Stimulated activated CD8-positive, alpha-beta memory T cell treated with anti-CD3 and anti-CD28 coated beads, Interleukin-15, amount 100 ng/mL, for 4 hours (primary cell): Measurements from ENCODE around the gene RPL22L1.
"Not testable (repeated sequence)": the region's sequence is repeated elsewhere in the genome, so short reads cannot be mapped to it uniquely, and the experiment has no call there.

Experiments
- DNase-seq, 2 donors: peaks; one replicate each; pipeline ENCODE4 v3.0.0-alpha.2; 2020; ENCODE audit warnings: low read depth in 2 of 2

The RPL22L1 gene

DNA sequence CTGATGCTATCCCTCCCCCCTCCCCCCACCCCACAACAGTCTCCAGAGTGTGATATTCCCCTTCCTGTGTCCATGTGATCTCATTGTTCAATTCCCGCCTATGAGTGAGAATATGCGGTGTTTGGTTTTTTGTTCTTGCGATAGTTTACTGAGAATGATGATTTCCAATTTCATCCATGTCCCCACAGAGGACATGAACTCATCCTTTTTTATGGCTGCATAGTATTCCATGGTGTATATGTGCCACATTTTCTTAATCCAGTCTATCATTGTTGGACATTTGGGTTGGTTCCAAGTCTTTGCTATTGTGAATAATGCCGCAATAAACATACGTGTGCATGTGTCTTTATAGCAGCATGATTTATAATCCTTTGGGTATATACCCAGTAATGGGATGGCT is 8.7 kb upstream of the RPL22L1 start:
- not testable (repeated sequence) for DNase-seq

DNA sequence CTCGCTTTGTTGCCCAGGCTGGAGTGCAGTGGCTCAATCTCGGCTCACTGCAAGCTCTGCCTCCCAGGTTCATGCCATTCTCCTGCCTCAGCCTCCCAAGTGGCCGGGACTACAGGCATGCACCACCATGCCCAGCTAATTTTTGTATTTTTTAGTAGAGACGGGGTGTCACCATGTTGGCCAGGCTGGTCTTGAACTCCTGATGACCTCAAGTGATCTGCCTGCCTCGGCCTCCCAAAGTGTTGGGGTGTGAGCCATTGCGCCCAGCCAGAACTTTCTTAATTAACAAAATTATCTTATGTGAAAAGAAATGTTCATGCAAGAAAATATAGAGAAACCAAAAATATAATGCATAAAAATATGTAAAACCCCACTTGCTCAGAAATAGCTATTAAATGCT is 7.3 kb upstream of the RPL22L1 start:
- not testable (repeated sequence) for DNase-seq

DNA sequence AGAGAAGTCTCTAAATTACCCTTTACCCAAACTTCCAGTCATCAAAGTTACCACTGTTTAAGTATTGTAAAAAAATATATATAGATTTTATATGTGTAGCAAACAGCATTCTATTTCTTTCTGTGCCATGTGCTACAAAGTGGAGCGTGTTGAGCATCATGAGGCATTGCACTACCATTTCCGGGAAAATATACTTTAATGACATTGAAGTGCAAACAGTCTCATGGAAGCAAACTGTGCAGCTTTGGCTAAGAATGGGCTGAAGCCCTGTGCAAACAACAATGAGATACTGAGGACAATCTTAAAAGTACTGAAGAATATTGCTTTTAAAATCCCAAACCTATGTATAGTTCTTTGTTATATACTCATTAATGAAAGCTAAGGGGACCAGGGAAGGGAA is 6.5 kb upstream of the RPL22L1 start:
- DNase-seq, result no peak

DNA sequence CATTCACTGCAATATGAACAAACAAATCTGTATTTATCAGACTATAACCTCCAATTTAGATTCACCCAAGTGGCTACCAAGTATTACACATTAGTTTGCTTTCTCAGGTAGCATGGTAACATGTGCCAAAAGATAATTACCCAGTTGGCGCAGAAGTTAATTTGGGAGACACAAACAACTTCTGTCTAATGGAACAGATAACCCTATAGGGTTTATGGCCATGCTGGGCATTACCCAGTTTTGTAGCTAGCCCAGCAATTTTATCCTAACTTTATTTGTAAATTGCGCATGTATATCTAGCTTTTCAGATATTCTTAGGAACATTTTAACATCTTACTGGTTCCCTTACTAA is 780 bp downstream of the RPL22L1 start:
- DNase-seq, result no peak

DNA sequence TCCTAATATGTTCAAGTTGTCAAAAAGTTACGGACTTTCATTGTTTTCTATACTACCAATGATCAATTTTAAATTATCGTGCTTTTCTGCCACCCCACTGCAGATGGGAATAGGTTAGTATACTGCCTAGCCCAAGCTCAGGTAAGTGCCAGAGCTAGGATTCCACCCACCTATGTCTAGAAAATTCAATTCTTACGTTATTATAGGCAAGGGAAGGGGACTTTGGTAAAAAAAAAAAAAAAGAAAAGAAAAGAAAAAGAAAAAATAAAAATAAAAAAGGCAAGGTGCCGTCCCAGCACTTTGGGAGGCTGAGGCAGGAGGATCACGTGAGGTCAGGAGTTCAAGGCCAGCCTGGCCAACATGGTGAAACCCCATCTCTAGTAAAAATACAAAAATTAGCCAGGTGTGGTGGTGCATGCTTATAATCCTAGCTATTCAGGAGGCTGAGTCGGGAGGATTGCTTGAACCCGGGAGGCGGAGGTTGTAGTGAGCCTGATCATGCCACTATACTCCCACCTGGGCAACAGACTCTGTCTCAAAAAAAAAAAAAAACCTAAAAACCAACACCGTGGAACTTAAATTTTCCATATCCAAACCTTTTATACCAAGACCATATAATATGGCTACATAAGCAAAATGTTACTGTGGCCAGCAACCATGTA is 1.3 kb downstream of the RPL22L1 start:
- no peak for DNase-seq

DNA sequence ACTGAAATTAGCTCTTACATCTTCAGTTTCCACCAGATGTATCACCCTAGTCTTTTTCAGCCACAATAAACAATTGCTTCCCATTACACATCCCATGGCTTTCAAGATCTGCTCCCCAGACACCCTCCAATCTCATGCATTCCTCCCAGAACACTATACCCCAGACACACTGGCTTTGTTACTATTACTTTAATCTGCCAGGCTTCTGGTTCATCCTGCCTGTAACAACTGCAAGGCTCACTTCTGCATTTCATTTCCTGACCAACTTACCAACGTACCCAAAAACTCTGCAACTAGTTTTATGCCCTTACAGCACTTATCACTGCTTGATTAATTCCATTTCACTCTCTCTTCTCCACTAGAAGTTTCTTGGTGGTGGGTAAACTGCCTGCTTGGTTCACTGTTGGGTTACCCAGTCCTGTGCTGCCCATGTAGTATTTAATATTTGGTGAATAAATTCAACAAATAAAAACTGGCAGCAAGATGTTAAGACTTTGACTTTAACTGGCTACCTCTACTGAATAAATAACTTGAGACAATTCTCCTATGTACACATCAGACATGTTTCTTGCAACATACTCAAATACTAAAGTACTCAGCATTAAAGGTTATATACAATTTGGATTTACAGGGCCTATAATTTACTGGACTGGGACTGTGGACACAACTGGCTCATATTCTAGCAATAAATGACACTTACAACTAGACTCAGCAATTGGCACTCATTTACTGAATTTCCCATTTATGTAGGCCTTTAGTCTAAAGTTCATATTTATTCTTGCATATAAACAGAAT is 2.7 kb downstream of the RPL22L1 start:
- no peak for DNase-seq

DNA sequence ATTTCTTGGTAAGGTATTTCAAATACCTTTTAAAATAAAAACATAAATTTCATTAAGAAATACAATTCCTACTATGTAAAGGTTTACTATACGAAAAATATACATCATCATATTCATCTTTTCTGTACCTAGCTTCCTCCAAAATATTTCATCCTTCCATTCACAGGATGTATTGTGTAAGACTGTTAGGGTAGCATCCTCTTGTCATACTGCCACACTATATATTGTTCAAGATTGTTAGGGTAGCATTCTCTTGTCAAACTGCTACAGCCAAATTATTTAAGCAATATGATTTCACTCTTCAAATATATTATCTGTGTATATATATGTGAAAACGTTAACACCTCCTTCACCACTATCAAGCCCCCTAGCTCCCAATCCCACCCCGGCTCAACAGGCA is 3.5 kb downstream of the RPL22L1 start:
- no peak for DNase-seq

DNA sequence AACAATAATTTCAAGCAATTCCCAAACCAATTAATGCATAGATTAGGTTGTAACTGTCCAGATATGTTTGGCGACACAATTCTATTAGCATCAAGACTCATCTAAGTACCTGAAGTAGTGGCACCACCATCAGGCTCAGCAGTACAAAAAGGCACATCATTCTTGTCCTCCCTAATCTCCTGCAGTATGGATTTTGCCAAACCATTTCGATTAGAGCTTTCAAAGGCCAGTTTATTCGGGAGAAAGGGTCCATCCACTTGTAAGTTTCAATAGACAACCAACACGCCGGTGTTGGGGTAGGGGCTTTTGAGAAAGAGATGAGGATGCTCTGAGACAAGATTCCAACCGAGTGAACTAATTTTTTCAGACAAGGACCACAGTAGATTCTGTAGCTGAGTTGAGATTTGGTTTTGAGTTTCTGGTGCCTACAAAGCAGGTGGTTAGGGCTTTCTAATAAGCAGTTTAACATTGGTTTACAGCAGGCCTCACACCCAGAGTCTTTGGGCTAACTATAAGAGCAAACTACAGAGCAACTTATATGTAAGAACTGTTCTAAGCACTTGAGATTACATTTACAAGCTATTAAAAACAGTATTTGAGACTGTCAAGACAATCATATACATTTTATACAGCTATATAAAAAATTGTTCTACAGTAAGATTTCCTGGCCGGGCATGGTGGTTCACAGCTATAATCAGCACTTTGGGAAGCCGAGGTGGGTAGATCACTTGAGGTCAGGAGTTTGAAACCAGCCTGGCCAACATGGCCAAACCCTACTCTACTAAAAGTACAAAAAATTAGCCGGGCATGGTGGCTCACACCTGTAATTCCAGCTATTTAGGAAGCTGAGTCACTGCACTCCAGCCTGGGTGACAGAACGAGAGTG is 4.5 kb downstream of the RPL22L1 start:
- no peak for DNase-seq

DNA sequence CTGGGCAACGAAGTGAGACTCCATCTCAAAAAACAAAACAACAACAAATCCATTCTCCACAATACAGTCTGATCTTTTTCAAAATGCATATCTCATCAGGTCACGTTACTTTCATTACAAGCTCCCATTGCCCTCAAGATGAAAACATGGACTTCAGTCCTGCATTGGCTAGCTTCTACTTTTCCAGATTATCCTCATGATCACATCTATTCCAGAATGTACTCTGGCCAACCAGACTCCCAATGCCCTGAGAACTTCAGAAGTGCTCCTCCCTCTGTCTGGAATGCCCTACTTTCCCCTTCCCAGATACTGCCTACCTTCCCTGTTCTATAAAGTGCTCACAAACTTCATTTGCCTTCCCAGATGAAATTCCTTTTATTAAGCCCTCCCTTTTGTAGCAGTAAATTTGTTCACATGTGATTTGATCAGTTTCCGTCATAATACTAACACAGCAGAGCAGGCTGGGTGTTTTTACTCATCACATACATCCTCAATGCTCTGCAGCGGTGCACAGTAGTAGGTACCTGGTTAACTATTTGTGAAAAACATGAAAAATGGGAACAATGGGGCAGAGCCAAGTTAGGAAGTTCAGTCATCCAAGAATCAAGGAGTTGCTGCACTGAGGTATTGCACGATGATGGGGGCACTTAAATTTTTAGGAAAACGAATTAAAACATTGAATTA is 5.3 kb downstream of the RPL22L1 start:
- DNase-seq, result no peak

DNA sequence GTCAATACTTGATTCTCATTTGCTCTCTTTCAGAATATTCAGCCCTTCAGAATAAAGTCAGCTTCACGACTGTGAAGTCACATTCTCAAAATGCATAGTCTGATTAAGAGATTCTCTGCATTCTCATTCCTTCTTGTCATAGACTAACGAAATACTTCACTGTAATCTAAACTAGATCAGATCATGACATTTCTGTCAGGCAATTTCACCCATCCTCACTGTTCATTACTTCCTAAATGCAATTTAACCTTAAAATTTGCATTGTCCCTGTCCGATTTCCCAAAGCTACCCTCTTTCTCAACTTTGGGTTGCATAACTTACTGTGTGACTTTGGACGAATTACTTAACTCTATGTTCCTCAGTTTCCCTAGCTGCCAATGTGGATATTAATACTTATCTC is 6.2 kb downstream of the RPL22L1 start:
- no peak for DNase-seq

DNA sequence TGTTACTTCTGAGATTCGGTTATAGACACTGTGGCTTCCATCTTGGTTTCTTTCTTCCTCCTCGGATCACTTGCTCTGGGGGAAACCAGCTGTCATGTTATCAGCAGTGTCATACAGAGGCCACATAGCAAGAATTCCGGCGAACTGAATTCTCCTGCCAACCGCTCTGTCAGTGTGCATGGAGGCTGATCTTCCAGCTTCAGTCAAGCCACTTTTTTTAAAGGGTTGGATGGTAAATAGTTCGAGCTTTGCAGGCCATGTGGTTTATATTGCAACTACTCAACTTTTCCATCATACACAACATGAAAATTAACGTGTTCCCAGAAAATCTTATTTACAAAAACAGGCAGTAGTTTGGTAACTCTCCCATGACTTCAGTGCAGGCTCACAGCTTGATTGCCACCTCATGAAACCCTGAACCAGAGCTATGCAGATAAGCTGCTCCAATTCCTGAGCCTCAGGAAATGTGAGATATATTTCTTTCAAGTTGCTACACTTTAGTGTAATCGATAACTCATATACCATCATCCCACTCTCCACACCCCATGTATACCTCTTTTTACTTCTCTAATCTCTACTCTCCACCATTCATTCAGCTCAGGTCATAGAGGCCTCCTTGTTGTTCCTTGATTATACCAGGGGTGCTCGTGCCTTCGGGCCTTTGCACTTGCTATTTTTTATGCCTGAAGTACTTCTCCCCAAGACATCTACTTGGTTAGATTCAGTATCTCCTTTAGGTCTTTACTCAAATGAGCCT is 7.2 kb downstream of the RPL22L1 start:
- no peak for DNase-seq

DNA sequence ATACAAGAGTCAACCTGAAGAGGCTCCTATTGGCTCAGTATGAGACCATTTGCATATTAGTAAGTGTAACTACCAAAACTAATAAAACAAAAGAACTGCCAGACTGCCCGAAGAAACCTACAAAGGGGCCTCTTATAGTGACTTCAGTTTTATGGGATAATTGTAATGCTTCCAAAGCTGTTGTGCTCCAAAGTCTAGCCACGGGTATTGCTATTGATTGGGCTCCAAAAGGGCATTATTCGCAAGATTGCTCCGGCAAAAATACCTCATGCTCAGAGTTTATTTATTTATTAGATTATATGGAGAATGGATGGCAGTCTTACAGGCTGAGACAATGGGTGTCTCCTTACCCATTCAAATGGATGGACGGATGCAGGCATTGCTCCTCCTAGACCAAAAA is 11.4 kb downstream of the RPL22L1 start:
- DNase-seq, result no peak

DNA sequence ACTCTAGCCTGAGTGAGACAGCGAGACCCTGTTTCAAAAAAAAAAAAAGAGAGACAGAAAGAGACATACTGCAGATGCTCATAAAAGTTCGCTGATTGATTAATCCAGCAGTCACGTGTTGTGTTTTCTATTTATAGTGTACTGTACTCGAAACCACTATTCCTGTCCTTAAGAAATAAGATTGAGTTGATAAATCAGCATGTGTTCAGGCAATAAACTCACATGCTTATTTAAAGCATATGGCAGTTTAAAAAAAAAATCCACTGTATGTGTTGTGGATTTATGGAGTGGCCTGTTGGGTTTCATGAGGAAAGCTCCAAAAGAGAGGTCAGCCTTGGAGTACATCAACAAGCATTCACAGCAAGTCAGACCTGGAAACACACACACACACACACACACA is 17.7 kb downstream of the RPL22L1 start:
- DNase-seq, result no peak

DNA sequence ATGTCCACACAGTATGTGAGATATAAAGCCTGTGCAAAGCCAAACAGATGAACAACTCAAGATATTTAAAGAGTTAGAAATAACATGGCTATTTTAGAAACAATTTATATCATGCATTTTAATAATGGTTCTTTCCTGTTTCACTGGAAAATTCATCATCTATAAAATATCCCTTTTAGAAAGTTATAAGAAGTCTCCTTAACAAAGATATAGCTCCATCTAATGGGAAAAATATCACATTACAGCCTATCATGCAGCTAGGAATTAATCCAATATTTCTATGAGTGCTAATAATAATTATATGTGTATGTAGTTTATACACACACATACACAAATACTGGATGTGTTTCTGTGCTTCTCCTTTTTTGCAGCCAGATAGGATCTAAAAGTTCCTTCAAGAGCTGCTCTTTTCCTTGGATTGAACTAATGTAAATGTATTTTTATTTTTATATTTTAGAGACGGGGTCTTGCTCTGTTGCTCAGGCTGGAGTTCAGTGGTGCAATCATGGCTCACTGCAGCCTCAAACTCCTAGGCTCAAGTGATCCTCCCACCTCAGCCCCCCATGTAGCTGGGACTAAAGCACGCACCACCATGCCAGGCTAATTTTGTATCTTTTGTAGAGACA is 21.6 kb downstream of the RPL22L1 start:
- no peak for DNase-seq

DNA sequence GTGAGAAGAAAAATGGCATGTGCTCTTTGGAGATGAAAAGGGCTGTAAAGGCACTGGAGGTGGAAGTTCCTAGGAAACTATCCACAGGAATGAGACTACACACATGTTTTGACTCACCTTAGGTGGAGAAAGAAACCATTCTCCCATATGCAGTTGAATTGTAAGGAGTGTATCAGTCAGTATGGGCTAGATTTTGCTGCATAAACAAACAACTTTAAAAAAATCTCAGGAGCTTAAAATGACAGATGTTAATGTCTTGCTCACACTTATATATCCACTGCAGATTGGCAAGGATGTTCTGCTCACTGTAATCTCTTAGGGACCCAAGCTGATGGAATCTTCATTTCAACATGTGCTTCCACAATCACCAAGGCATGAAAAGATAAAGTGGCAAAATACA is 25.6 kb downstream of the RPL22L1 start:
- no peak for DNase-seq

DNA sequence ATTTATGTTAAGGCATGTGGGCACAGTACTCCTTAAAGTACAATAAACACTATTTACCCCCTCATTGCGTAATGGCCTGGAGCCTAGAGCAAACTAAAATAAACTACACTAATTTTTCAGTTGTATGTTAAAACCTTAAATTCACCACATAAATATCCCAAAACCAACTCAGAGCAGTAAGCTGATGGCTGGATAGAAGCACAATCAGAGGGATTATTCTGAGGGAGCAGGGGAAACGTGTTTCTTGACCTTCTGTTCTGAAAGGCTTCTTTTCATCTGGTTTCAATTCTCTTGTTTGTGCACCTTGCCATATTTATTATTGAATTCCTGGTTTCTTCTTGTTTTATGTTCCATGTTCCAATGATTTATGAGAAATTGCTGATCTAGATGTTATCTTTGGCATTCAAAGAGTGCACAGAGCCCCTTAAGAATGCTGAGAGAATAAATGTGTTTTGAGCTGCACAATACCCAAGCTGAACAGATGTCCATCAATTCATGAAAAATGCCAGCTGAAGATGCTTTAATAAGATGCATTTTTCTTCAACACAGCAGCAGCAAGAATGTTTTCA is 29.6 kb downstream of the RPL22L1 start:
- DNase-seq, result no peak

DNA sequence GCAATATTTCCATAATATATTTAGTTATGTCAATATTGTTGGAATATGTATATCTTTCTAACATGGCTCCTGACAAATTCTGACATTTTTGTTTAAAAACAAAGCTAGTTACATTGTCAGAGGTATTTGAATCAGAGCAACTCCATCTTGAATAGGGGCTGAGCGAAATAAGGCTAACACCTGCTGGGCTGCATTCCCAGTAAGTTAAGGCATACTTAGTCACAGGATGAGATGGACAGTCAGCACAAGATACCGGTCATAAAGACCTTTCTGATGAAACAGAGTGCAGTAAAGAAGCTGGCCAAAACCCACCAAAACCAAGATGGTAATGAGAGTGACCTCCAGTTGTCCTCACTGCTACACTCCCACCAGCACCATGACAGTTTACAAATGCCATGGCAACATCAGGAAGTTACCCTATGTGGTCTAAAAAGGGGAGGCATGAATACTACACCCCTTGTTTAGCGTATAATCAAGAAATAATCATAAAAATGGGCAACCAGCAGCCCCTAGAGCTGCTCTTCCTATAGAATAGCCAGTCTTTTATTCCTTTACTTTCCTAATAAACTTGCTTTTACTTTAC is 30.4 kb downstream of the RPL22L1 start:
- DNase-seq, result no peak

DNA sequence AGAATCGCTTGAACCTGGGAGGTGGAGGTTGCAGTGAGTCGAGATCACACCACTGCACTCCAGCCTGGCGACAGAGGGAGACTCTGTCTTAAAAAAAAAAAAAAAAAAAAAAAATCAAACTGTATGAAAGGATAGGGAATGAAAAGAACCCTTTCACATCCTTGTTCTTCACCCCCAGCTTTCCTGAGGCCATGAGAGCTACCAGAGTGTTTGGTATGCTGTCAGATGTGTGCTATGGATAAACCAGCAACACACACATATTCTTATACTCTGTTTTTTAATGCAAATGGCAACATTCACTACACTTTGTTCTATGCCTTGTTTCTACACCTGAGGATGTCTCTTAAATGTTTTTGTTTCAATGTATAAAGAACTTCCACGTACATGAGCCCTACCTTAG is 33.5 kb downstream of the RPL22L1 start:
- DNase-seq, result no peak

DNA sequence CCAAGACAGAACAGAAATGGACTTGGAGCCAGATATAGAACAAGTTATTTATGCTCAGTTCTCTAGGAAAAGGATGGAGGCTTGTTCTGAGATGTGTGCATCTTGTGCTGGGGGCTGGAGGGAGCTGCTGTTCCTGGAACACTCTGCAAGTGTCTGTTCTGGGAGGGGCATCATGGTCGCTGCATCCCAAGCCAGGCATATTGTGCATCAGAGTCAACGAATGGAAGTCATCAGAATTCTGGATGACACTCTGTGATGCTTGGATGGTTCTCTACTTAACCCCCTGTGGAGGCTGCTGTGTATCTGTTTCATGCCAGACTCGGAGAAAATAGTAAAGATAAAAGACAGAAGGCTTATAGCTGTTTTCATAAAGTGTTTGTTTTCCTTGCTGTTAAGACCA is 34.7 kb downstream of the RPL22L1 start:
- DNase-seq, result no peak

DNA sequence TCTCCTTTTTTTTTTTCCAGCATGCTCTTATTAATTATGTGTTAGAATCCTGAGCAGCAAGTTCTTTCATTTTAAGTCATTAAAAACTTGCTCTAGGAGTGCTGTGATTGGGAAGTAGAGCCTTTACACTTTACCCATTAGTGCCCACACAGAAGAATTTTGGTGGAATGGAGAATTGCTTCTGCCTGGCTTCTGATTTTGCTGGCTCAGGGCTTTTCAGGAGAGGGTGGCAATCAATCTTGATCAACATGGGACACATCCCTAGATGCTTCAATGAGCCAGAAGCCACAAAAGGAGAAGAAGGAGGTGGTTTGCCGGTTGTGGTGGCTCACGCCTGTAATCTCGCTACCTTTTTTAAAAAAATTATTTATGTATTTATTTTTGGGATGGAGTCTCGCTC is 39.4 kb downstream of the RPL22L1 start:
- DNase-seq, result no peak
